Measurements from ENCODE around the gene ANK3.

ANK3 gene

GRCh38 chr10:60340973-60341372, 48.7 kb downstream of the ANK3 start:
- no peak for DNase-seq

DNA sequence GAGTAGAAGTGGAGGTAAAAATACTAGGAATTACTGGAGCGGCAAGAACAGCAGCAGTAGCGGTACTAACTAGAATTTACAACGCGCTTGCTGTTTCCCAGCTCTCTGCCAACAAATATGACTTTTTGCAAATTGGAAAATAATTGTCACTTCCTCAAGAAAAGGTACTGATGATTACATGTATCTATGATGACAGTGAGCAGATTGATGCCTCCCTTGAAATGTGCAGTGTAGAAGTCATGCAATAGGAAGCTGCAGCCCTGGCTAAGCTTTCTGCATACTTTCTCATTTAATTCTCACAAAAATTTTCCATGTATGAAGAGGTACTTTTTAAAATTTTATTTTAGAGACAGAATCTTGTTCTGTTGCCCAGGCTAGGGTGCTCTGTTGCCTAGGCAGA, 49.9 kb downstream of the ANK3 start:
- DNase-seq: no peak

GRCh38 chr10:60338786-60339185, 50.9 kb downstream of the ANK3 start:
- no peak for DNase-seq

DNA sequence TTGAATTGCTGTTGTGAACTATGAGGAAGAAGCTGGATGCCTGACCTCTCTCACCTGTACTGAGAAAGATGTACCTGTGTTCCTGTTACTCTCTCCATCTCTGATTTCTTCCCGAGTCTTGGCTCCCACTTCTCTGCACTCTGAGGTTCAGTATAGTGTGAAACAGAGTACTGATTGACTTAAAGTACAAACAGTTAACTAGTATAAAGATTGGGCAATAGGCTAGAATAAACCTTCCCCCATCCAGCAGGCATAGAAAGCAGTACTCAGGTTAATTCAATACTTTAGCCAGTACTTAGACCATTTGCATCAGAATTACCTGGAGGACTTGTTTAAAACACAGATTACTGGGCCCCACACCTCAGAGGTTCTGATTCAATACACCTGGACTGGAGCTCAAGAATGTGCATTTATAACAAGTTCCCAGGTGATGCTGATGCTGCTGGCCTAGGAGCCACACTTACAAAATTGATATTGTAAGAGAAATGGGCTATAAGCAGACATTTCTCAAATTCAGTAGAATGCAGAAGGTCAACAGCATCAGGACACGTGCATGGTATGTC, 51.6 kb downstream of the ANK3 start:
- DNase-seq: no peak

- no peak for DNase-seq
Measured at GRCh38 chr10:60336901-60337630, 52.6 kb downstream of the ANK3 start.

DNA sequence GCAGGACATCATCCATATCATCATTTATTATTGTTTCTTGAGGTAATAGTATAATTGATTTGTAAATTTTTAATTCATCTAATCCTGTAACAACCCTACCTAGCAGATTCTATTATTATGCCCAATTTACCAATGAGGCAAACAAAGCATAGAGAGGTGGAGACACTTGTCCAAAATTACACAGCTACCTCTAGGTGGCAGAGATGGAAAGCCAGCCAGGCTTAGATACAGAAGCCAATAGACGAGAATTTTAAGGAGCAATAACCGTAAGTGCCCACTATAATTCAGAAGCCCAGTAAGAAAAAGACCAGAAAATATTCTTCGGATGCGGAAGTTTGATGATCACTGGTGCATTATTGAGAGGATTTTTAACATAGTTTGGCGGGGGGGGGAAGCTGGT, 54.0 kb downstream of the ANK3 start:
- no peak for DNase-seq

GRCh38 chr10:60334991-60335390, 54.7 kb downstream of the ANK3 start:
- DNase-seq: no peak

GRCh38 chr10:60332371-60332770, 57.3 kb downstream of the ANK3 start:
- DNase-seq: no peak

DNA sequence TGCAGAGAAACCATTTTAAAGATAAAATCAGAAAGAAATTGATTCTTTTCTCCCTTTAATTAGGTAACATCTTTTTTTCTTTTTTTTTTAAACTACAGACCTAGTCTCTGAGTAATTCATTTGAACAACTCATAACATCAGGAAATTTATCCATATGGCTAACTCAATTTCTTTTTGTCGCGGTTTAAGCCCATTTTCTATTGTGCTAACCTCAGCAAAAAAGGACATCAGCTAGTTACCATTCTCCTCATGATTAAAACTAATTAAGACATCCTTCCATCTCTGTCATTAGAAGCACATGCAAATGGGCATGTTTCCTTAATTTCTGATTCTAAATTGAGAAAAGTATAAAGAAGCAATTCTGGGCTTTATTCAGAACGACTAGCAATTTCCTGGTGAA, 57.8 kb downstream of the ANK3 start:
- DNase-seq: no peak

GRCh38 chr10:60323162-60323561, 66.5 kb downstream of the ANK3 start:
- DNase-seq: no peak

DNA sequence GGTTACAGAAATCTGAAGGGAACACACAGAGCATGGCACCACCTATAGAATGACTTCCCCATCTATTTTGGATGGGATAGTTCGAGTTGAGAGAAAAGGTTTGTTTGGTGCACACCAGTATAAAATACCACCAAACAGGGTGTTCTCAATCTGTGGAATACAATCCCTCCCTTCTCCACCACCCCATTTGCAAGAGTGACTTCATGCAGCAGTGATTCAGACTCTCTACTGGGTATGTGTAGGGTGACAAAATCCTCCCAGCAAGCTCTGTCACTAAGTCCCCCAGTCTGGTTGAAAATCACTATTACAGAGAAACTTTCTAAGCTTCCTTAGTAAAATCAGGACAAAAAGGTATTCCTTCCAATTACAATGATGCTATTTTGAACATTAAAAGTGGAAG, 69.0 kb downstream of the ANK3 start:
- DNase-seq: no peak

GRCh38 chr10:60316029-60316428, 73.6 kb downstream of the ANK3 start:
- DNase-seq: no peak

- DNase-seq: no peak
Measured at GRCh38 chr10:60315311-60315710, 74.4 kb downstream of the ANK3 start.

- DNase-seq: no peak
Measured at GRCh38 chr10:60314069-60314940, 75.4 kb downstream of the ANK3 start.

GRCh38 chr10:60313589-60313952, 76.1 kb downstream of the ANK3 start:
- DNase-seq: no peak

- DNase-seq: no peak
Measured at GRCh38 chr10:60312818-60313588, 76.7 kb downstream of the ANK3 start.

DNA sequence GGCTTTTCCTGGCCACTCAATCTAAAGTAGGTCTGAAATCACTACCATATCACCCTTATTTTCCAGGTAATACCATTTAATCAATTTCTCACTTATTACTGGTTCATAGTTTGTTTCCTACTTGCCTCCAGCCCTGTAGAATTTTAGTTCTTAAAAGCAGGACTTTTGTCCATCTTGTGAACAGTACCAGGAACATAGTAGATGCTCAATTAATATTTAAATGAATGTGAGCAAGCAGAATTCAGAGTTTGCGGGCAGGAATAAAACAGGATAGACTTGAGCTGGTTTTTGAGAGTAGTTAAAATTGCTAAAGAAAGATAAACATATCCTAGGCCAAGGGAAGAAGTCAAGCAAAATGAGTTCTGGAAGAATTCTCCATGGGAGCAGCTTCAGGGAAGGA, 77.9 kb downstream of the ANK3 start:
- no peak for DNase-seq

DNA sequence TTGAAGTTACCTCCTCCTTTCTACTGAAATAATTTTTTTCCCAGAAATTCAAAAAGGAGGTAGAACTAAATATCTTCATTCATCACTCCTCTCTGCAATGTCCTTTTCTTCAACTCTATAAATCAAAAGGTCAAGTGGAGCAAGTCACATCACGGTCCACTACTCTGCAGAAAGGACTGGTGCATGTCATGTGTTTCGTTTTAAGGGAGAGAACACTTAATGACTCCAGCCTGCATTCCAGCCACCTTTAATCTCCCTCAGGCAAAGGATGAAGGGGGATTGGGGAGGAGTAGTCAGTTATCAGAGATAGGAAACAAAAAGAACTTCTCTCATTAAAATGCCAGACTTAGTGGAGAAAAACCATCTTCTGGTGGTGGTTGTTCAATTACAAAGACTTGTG, 78.9 kb downstream of the ANK3 start:
- no peak for DNase-seq

DNA sequence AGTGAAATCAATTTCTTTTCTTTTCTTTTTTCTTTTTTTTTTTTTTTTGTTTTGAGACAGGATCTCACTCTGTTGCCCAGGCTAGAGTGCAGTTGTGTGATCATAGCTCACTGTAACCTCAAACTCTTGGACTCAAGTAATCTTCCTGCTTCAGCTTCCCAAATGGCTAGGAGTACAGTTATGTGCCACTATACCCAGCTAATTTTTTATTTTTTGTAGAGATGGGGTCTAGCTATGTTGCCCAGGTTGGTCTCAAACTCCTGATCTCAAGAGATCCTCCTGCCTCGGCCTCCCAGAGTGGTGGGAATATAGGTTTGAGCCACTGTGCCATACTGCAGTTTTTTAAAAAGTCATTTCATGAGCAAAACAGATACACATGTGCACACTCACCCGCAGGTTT, 79.8 kb downstream of the ANK3 start:
- no peak for DNase-seq

DNA sequence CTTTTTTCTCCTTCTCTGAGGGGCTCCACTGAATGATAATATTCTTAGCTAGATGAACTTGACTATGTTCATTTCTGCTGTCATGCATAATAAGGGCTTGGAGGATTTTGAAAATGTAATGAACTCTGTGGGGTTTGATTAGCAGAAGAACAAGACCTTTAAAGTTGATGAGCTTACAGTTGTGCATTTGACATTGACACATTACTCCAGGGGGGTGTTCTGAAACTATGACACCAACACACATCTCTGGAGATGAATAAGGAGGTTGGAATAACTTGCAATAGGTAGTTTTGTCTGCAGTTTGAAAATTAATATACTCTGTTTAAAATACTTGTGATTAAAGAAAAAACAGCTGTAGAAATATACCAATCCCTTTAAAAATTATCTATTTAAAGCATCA, 80.3 kb downstream of the ANK3 start:
- no peak for DNase-seq

GRCh38 chr10:60305380-60305892, 84.2 kb downstream of the ANK3 start:
- no peak for DNase-seq

DNA sequence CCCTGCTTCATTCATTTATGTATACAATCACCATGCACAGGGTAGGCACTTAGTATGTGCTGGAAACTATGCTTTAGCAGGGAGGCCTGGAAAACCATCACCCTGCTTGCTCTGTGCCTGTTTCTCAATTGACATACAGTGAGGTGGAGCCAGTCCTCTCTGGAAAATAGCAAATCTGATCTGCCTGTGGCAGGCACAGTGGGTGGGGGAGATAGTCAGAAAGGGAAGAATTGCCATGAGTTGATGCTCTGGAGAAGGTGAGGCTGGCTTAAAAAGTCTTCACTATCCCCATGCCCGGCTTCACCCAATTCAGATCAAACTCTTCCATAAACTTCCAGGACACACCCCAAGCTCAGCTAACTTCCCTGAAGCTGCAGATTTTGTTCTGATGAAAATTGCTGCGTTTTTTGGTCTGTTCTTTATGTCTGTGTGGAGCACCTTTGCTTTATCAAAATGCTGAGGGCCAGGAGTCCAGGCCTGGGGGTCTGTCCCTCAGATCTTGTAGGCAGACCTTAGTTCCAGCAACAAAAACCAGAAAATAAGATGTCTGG, 84.8 kb downstream of the ANK3 start:
- no peak for DNase-seq

DNA sequence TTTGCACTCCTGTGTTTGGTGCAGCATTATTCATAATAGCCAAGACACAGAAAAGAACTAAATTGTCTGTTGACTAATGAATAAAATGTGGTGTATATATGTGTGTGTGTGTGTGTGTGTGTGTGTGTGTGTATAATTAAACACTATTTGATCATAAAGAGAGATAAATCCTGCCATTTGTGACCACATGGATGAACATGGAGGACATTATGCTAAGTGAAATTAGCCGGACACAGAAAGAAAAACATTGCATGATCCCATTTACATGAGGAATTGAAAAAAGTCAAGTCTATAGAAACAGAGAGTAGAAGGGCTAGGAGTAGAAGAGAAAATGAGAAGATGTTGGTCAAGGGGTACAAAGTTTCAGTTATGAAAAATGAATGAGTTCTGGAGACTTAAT, 85.9 kb downstream of the ANK3 start:
- DNase-seq: no peak

Data from SHP77 (cell line).